Measurements from ENCODE around the gene PLPP7. TPM values are rescaled to one million over a fixed set of nuclear protein-coding genes. Genes with fewer than 3 reads are reported as not detected.

PLPP7 gene
- total and polyA plus RNA-seq, 11 donors, result 56.1 to 293 (median 109) TPM

DNA sequence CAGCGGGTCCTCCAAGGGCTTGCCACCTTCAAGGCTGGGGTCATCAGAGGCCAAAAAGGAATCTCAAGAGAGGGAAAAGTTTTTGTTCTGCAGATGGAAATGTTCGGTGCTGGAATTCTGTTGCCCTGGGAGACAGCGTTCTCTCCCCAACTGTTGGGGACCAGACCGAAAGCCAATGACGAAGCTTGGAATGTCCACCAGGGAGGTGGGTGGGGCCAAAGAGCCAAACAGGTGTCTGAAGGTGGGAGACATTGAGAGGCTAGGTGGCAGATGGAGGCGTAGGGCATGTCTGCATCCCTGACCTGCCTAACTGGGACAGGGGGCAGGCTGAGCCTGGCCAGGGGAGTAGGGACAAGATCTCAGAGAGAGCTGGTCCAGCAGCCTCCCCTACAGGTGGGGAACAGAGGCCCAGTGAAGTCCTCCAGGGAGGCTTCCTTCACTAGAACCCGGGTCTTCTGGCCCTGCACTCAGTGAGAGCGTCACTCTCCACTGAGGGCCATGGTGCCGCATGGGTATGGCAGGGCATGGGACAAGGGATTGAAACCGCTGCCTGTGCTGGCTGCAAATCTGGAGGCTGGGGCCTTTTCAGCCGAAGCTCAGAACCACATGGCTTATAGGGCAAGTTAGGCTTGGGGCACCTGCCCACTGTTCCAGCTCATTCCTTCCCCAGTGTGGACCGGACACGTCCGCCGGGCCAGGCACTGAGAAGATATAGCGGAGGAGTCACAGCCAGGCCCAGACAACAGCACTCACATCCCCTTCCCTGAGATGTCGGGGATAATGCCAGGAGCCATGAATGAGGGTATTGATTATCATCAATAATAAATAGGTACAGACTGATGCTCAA lies 8.2 kb upstream of the PLPP7 start:
- TF ChIP-seq, protein P1, sequence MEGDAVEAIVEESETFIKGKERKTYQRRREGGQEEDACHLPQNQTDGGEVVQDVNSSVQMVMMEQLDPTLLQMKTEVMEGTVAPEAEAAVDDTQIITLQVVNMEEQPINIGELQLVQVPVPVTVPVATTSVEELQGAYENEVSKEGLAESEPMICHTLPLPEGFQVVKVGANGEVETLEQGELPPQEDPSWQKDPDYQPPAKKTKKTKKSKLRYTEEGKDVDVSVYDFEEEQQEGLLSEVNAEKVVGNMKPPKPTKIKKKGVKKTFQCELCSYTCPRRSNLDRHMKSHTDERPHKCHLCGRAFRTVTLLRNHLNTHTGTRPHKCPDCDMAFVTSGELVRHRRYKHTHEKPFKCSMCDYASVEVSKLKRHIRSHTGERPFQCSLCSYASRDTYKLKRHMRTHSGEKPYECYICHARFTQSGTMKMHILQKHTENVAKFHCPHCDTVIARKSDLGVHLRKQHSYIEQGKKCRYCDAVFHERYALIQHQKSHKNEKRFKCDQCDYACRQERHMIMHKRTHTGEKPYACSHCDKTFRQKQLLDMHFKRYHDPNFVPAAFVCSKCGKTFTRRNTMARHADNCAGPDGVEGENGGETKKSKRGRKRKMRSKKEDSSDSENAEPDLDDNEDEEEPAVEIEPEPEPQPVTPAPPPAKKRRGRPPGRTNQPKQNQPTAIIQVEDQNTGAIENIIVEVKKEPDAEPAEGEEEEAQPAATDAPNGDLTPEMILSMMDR (IDR thresholded peaks at IDR 0.05), result no peak
- no peak for TF ChIP-seq POLR2A (IDR thresholded peaks at IDR 0.05)
- 81 to 90% (median 85%) methylated on average over 17 of the region's 17 CpGs for WGBS, 4 donors
- peak overlapping the region in 1 of 12 donors; percentile 90 for H3K27ac ChIP-seq

DNA sequence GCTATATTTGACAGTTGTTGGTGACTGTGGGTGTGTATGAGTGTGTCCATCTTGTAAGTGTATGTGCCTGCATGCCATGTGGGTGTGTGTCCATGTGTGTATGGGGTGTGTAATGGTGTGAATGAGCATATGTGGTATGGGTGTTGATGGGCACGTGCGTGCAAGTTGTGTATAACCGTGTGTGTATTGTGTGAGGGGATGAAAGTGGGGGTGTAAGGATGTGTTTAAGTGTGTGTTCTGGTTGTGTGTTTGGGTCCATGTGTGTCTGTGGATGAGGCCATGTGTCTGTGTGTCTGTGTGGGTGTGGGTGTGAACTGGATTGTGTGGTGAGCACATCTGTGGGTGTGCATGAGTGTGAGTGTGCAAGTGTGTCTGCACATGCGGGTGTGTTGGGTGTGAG lies 7.3 kb upstream of the PLPP7 start:
- no peaks in the 10 kb centered on the region for H3K36me3 ChIP-seq
- no peaks in the 10 kb centered on the region for H3K9me3 ChIP-seq
- peaks cover 9 to 50% (median 17%) of the 10 kb centered on the region in 12 donors for H3K4me1 ChIP-seq
- ATAC-seq, result no peak
- H3K4me3 ChIP-seq, result peak overlapping the region in 4 of 12 donors; percentile 29 to 51 (median 42)
- H3K27me3 ChIP-seq, result peaks cover 0 to 20% (median 0%) of the 10 kb centered on the region in 9 donors
- intact Hi-C loops (cut with DNase I), result loop anchor here in 2 of 10 donors (5.0 to 10.0 kb wide), 2 partner anchors 50 to 53 kb away; no protein-coding TSS in a partner anchor
- TF ChIP-seq POLR2A (IDR thresholded peaks at IDR 0.05), result no peak
- WGBS, 4 donors, result 79 to 84% (median 81%) methylated on average over 4 of the region's 4 CpGs
- peak overlapping the region in 10 of 12 donors; percentile 53 to 90 (median 78) for H3K27ac ChIP-seq
- DNase-seq, result no peak

More for the DNA sequence above, 8.2 kb upstream of the PLPP7 start:
- DNase-seq (no peak), ATAC-seq (no peak)
- intact Hi-C loops (cut with DNase I), result loop anchor here in 2 of 10 donors (5.0 to 10.0 kb wide), 2 partner anchors 51 to 53 kb away; no protein-coding TSS in a partner anchor
- no peaks in the 10 kb centered on the region for H3K9me3 ChIP-seq
- no peaks in the 10 kb centered on the region for H3K36me3 ChIP-seq
- H3K4me1 ChIP-seq, result peaks cover 9 to 52% (median 18%) of the 10 kb centered on the region in 12 donors
- peaks cover 0 to 20% (median 0%) of the 10 kb centered on the region in 9 donors for H3K27me3 ChIP-seq
- no peak overlapping the region for H3K4me3 ChIP-seq

DNA sequence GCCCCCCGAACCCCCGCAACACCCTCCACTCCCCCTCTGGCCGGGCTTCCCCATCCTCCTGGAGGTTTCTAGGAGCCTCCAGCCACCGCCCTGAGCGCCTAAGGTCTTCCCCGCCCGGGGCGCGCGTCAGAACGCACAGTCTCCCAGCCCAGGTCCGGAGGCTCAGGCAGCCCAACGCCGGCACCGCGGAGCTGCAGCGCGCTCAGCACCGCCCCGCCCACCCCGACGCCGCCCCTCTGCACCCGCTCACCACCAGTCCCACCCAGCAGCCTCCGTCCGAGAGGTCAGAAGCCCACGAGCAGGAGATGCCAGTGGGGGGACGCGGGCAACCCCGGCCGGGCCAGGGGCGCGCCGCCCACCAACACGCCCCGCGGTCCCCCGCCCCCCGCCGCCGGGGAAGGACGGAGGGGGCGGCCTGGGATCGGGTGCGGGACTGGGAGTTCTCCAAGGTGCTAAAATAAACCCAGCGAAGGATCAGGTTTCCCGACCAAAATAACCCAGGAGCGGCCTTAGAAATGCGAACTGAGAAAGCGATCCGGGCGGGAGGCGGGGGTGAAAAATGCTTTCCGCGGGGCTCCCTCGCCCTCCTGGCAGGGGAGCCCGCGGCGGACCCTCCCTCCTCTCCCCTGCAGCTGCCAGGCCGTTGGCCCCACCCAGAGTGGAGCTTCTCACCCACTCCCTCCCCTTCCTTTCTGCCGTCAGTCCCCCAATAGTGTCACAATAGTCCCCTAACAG lies 6.7 kb upstream of the PLPP7 start:
- Histone ChIP-seq H3K9me3 (no peaks in the 10 kb centered on the region), H3K36me3 (no peaks in the 10 kb centered on the region), H3K27me3 (peaks cover 0 to 20% (median 0%) of the 10 kb centered on the region in 9 donors), H3K4me1 (peaks cover 9 to 53% (median 17%) of the 10 kb centered on the region in 12 donors), H3K27ac (peak overlapping the region; percentile 52 to 90 (median 76)), H3K4me3 (peak overlapping the region in 11 of 12 donors; percentile 15 to 54 (median 43))
- DNase-seq, result peak in 3 of 5 donors; percentile 37 to 68 (median 68)
- intact Hi-C loops (cut with DNase I), result loop anchor here in 2 of 10 donors (5.0 to 10.0 kb wide), 2 partner anchors 49 to 52 kb away; no protein-coding TSS in a partner anchor
- peak in 3 of 4 donors; percentile 16 to 59 (median 56) for ATAC-seq
- 1 to 3% (median 2%) methylated on average over 21 to 61 of the region's 61 CpGs for WGBS, 4 donors
- TF ChIP-seq, protein P1 (IDR thresholded peaks at IDR 0.05), result no peak
- TF ChIP-seq POLR2A (IDR thresholded peaks at IDR 0.05), result no peak

DNA sequence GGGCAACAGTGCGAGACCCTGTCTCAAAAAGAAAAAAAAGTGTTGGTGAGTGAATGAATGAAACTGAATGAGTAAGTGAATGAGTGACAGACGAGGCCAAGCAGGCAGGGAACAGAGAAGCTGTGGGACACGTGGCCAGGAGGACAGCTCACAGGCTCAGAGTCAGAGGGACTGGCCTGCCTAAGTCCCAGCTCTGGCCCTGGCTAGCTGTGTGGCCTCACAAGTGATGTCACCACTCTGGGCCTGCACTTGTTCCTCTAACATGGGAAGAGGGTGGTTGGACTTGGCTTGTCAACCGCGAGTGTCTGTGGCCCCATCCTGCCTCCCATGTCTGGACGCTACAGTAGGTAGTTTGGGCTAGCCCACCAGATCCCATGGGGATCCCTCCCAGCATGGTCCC lies 4.7 kb upstream of the PLPP7 start:
- no peak for ATAC-seq
- intact Hi-C loops (cut with DNase I), result loop anchor here in 2 of 10 donors (5.0 to 10.0 kb wide), 2 partner anchors 47 to 50 kb away; no protein-coding TSS in a partner anchor
- TF ChIP-seq, protein P1 (IDR thresholded peaks at IDR 0.05), result no peak
- TF ChIP-seq POLR2A (IDR thresholded peaks at IDR 0.05), result no peak
- Histone ChIP-seq H3K27ac (peak overlapping the region in 1 of 12 donors; percentile 90), H3K36me3 (no peaks in the 10 kb centered on the region), H3K27me3 (peaks cover 0 to 20% (median 0%) of the 10 kb centered on the region in 9 donors), H3K9me3 (no peaks in the 10 kb centered on the region), H3K4me1 (peaks cover 3 to 55% (median 15%) of the 10 kb centered on the region in 12 donors), H3K4me3 (no peak overlapping the region)
- WGBS, 4 donors, result 89 to 95% (median 91%) methylated on average over 6 of the region's 6 CpGs
- peak in 1 of 5 donors; percentile 24 for DNase-seq

All from heart left ventricle (tissue), 16 donors.